ENCODE results near the gene LOXHD1.

Gene LOXHD1

GRCh38 chr18:46481847-46482245 lies 175.2 kb downstream of the LOXHD1 start:
- TF ChIP-seq CTCF (IDR thresholded peaks at IDR 0.05), result no peak

- peak; percentile 70 for TF ChIP-seq CTCF (IDR thresholded peaks at IDR 0.05)
Observed at GRCh38 chr18:46481048-46481846, 175.8 kb downstream of the LOXHD1 start.

GRCh38 chr18:46480226-46480625 lies 176.8 kb downstream of the LOXHD1 start:
- TF ChIP-seq CTCF (IDR thresholded peaks at IDR 0.05), result no peak

GRCh38 chr18:46478796-46479195 lies 178.2 kb downstream of the LOXHD1 start:
- TF ChIP-seq CTCF (IDR thresholded peaks at IDR 0.05), result no peak

- TF ChIP-seq CTCF (IDR thresholded peaks at IDR 0.05), result no peak
Observed at GRCh38 chr18:46477425-46478011, 179.5 kb downstream of the LOXHD1 start.

GRCh38 chr18:46475390-46475752 lies 181.6 kb downstream of the LOXHD1 start:
- TF ChIP-seq CTCF (IDR thresholded peaks at IDR 0.05), result no peak

GRCh38 chr18:46474487-46475389 lies 182.3 kb downstream of the LOXHD1 start:
- no peak for TF ChIP-seq CTCF (IDR thresholded peaks at IDR 0.05)
